HepG2 (cell line): Measurements from ENCODE around the gene GGA1. TPM values are rescaled to one million over a fixed set of nuclear protein-coding genes. Genes with fewer than 3 reads are reported as not detected.
A peak's percentile ranks its signal among the peaks of the same experiment; 100 is the strongest.

Source experiments
- BCL6 ChIP-seq: IDR thresholded peaks from 2 replicates; pipeline ENCODE4 v1.6.1; 2016; ENCODE audit warnings: missing genetic modification reagents, missing compliant biosample characterization
- HNRNPK ChIP-seq: fragments of 200-400 bp; formaldehyde crosslinking; IDR thresholded peaks from 2 replicates; pipeline ENCODE4 v1.6.1; 2018; ENCODE audit warnings: low read length, low read depth, moderate library complexity, mild to moderate bottlenecking; ENCODE audit not compliant: poor library complexity, severe bottlenecking
- JDP2 ChIP-seq: sonication (generic); formaldehyde crosslinking; IDR thresholded peaks from 2 replicates; pipeline ENCODE4 v1.8.1; 2022; ENCODE audit warnings: missing genetic modification reagents, borderline replicate concordance
- MXD3 ChIP-seq: IDR thresholded peaks from 2 replicates; pipeline ENCODE4 v1.6.1; 2016; ENCODE audit warnings: mild to moderate bottlenecking, missing biosample characterization, missing genetic modification reagents
- ZBTB7A ChIP-seq: sonication (generic); formaldehyde crosslinking; IDR thresholded peaks from 2 replicates; pipeline ENCODE4 v1.8.0; 2022; ENCODE audit warnings: mild to moderate bottlenecking, missing genetic modification reagents
- ZNF335 ChIP-seq: sonication (generic); formaldehyde crosslinking; IDR thresholded peaks from 2 replicates; pipeline ENCODE4 v1.4.0; 2020; ENCODE audit warnings: missing genetic modification reagents
- ZNF430 ChIP-seq: sonication (generic); formaldehyde crosslinking; IDR thresholded peaks from 2 replicates; pipeline ENCODE4 v1.9.0; 2021; ENCODE audit warnings: mild to moderate bottlenecking, missing genetic modification reagents
- ZNF576 ChIP-seq: sonication (generic); formaldehyde crosslinking; IDR thresholded peaks from 2 replicates; pipeline ENCODE4 v1.4.0; 2020; ENCODE audit warnings: mild to moderate bottlenecking, missing genetic modification reagents
- ZNF672 ChIP-seq: sonication (generic); formaldehyde crosslinking; IDR thresholded peaks from 2 replicates; pipeline ENCODE4 v1.8.1; 2022; ENCODE audit warnings: missing genetic modification reagents
- ZNF678 ChIP-seq: sonication (generic); formaldehyde crosslinking; IDR thresholded peaks from 2 replicates; pipeline ENCODE4 v1.4.0; 2020; ENCODE audit warnings: mild to moderate bottlenecking, missing genetic modification reagents
- polyA plus RNA-seq, 8 experiments: library from polyadenylated mRNA; depleted of rRNA in 3 of 8; stranded (reverse) in 7 of 8; unstranded in 1 of 8; fragments of >200 nt; fragmentation: Illumina TruSeq in 4 of 8; extraction: Trizol in 4 of 8; gene quantifications; 2 replicates each; pipeline versions ENCODE4 v1.2.1 to v1.2.3, GENCODE V29; 2011 to 2016; ENCODE audit warnings: low read depth in 4 of 8, missing spikeins in 1 of 8, mixed read lengths in 1 of 8; ENCODE audit not compliant: insufficient read depth in 1 of 8
- total RNA-seq, 5 experiments: library from RNA; depleted of rRNA; stranded (reverse); fragments of >200 nt; fragmentation: Illumina TruSeq; extraction: Trizol; gene quantifications; 2 replicates each; pipeline ENCODE4 v1.2.3, GENCODE V29; 2016; ENCODE audit warnings: low read depth in 1 of 5
- TF ChIP-seq, protein P1 (sequence below), 2 experiments: IDR thresholded peaks; 2 replicates each; pipeline ENCODE4 v1.6.1; 2011 to 2012; ENCODE audit warnings: low read length in 2 of 2, borderline replicate concordance in 1 of 2, low read depth in 1 of 2, mild to moderate bottlenecking in 1 of 2, moderate library complexity in 1 of 2
- TF ChIP-seq, protein P2 (sequence below): sonication (generic); formaldehyde crosslinking; IDR thresholded peaks from 2 replicates; pipeline ENCODE4 v1.5.1; 2020; ENCODE audit warnings: mild to moderate bottlenecking, missing genetic modification reagents, borderline replicate concordance
- TF ChIP-seq, protein P3 (sequence below): IDR thresholded peaks from 2 replicates; pipeline ENCODE4 v1.6.1; 2016; ENCODE audit warnings: low read depth, borderline replicate concordance
- TF ChIP-seq, protein P4 (sequence below): sonication (generic); formaldehyde crosslinking; IDR thresholded peaks from 2 replicates; pipeline ENCODE4 v1.4.0; 2020; ENCODE audit warnings: missing genetic modification reagents

GGA1 gene
- total and polyA plus RNA-seq, 2 of the 13 experiments (the other 11 are each of a cell fraction or from before 2014, with no cell fraction given) = 29.1 to 87.2 TPM

DNA sequence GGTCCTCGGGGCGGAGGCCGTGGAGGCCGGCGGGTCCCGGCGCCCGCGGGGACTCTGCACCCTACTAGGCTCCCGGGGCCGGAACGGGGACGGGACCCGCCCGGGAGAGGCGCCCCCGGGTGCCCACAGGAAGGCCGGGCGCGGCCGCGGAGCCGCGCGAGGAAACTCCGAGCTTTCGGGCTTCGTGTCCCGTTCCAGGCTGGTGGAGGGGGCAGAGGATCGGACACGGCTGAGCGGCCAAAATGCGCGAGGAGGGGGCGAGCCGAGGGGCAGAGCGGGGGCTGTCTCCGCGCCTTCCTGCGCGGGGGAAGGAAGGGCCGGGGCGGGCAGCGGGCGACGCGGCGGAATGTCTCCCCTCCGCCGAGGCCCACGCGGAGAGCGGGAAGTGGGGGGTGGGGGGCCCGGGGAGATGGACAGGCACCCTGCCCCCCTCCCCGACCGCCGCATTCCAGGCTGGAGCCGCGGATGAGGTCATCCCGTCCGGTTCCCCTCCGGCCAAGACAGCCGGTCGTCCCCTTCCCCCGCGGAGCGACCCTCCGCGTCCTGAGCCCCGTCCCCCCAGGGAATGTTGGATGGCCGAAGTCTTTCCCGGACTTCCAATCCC, 47.9 kb upstream of the GGA1 start (continued):
- TF ChIP-seq, protein P1, sequence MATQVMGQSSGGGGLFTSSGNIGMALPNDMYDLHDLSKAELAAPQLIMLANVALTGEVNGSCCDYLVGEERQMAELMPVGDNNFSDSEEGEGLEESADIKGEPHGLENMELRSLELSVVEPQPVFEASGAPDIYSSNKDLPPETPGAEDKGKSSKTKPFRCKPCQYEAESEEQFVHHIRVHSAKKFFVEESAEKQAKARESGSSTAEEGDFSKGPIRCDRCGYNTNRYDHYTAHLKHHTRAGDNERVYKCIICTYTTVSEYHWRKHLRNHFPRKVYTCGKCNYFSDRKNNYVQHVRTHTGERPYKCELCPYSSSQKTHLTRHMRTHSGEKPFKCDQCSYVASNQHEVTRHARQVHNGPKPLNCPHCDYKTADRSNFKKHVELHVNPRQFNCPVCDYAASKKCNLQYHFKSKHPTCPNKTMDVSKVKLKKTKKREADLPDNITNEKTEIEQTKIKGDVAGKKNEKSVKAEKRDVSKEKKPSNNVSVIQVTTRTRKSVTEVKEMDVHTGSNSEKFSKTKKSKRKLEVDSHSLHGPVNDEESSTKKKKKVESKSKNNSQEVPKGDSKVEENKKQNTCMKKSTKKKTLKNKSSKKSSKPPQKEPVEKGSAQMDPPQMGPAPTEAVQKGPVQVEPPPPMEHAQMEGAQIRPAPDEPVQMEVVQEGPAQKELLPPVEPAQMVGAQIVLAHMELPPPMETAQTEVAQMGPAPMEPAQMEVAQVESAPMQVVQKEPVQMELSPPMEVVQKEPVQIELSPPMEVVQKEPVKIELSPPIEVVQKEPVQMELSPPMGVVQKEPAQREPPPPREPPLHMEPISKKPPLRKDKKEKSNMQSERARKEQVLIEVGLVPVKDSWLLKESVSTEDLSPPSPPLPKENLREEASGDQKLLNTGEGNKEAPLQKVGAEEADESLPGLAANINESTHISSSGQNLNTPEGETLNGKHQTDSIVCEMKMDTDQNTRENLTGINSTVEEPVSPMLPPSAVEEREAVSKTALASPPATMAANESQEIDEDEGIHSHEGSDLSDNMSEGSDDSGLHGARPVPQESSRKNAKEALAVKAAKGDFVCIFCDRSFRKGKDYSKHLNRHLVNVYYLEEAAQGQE (IDR thresholded peaks at IDR 0.05; ENCODE audit: borderline replicate concordance in 1 of 2, low read depth in 1 of 2, low read length in 2 of 2) = no peak
- TF ChIP-seq HNRNPK (peak; percentile 89), ZNF678 (peak; percentile 18; the same call in 1 of the 2 replicates), ZNF430 (peak; percentile 9; the same call in 1 of the 2 replicates), ZNF672 (CRISPR knock-in tag) (0 out of 2 replicates have a peak, but pooled peaks have one; percentile 2), ZNF576 (CRISPR knock-in tag) (no peak), BCL6 (CRISPR knock-in tag) (no peak), ZBTB7A (peak; percentile 56; the same call in 1 of the 2 replicates), ZNF335 (CRISPR knock-in tag) (no peak), JDP2 (CRISPR knock-in tag) (no peak), MXD3 (CRISPR knock-in tag) (peak; percentile 43; the same call in 1 of the 2 replicates)
- TF ChIP-seq, protein P2, sequence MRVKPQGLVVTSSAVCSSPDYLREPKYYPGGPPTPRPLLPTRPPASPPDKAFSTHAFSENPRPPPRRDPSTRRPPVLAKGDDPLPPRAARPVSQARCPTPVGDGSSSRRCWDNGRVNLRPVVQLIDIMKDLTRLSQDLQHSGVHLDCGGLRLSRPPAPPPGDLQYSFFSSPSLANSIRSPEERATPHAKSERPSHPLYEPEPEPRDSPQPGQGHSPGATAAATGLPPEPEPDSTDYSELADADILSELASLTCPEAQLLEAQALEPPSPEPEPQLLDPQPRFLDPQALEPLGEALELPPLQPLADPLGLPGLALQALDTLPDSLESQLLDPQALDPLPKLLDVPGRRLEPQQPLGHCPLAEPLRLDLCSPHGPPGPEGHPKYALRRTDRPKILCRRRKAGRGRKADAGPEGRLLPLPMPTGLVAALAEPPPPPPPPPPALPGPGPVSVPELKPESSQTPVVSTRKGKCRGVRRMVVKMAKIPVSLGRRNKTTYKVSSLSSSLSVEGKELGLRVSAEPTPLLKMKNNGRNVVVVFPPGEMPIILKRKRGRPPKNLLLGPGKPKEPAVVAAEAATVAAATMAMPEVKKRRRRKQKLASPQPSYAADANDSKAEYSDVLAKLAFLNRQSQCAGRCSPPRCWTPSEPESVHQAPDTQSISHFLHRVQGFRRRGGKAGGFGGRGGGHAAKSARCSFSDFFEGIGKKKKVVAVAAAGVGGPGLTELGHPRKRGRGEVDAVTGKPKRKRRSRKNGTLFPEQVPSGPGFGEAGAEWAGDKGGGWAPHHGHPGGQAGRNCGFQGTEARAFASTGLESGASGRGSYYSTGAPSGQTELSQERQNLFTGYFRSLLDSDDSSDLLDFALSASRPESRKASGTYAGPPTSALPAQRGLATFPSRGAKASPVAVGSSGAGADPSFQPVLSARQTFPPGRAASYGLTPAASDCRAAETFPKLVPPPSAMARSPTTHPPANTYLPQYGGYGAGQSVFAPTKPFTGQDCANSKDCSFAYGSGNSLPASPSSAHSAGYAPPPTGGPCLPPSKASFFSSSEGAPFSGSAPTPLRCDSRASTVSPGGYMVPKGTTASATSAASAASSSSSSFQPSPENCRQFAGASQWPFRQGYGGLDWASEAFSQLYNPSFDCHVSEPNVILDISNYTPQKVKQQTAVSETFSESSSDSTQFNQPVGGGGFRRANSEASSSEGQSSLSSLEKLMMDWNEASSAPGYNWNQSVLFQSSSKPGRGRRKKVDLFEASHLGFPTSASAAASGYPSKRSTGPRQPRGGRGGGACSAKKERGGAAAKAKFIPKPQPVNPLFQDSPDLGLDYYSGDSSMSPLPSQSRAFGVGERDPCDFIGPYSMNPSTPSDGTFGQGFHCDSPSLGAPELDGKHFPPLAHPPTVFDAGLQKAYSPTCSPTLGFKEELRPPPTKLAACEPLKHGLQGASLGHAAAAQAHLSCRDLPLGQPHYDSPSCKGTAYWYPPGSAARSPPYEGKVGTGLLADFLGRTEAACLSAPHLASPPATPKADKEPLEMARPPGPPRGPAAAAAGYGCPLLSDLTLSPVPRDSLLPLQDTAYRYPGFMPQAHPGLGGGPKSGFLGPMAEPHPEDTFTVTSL (CRISPR knock-in tag) = no peak
- TF ChIP-seq, protein P3, sequence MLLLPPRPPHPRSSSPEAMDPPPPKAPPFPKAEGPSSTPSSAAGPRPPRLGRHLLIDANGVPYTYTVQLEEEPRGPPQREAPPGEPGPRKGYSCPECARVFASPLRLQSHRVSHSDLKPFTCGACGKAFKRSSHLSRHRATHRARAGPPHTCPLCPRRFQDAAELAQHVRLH (CRISPR knock-in tag) = 0 out of 2 replicates have a peak, but pooled peaks have one; percentile 37
- TF ChIP-seq, protein P4, sequence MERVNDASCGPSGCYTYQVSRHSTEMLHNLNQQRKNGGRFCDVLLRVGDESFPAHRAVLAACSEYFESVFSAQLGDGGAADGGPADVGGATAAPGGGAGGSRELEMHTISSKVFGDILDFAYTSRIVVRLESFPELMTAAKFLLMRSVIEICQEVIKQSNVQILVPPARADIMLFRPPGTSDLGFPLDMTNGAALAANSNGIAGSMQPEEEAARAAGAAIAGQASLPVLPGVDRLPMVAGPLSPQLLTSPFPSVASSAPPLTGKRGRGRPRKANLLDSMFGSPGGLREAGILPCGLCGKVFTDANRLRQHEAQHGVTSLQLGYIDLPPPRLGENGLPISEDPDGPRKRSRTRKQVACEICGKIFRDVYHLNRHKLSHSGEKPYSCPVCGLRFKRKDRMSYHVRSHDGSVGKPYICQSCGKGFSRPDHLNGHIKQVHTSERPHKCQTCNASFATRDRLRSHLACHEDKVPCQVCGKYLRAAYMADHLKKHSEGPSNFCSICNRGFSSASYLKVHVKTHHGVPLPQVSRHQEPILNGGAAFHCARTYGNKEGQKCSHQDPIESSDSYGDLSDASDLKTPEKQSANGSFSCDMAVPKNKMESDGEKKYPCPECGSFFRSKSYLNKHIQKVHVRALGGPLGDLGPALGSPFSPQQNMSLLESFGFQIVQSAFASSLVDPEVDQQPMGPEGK (CRISPR knock-in tag) = peak; percentile 91
